Raji (cell line): ENCODE measurements around the gene POLR3A.

Experiments used
- POLR2A ChIP-seq: IDR thresholded peaks from 2 replicates; pipeline ENCODE4 v1.6.1; 2011; ENCODE audit warnings: low read depth, low read length, control low read depth; ENCODE audit not compliant: insufficient read depth

POLR3A gene

DNA sequence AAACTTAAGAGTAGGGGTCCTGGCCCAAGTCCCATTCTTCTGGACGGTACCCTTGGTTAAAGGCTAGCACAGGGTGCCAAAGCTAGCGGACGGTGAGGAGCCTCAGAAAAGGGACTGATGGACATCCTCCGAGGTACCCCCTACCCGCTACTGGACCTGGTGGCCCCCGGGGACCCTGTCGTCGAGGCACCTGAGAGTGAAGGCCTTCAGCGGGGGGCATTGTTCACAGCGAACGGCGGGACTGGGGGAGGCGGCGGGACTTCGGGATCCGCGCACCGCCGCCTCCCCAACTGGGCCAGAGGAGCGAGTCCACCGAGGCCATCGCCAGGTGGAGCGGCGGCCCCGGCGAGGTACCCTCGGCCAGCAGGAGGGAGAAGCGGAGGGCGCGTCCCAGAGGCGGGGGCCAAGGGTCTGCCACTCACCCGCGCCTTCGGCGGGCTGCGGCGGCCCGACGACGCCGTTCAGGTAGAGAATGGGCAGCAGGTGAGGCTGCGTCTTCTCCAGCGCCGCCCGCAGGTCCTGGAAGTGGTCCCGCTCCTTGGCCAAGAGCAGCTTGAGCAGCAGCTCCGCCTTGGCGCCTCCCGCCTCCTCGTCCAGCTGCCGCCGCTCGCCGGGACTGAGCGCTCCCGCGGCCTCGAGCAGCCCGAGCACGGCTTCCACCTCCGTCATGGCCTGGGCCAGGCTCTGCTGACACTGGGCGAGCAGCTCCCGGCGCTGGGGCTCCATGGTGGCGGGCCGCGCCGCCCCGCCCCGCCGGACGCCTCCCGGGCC lies 103.3 kb downstream of the POLR3A start:
- TF ChIP-seq POLR2A, result no peak

DNA sequence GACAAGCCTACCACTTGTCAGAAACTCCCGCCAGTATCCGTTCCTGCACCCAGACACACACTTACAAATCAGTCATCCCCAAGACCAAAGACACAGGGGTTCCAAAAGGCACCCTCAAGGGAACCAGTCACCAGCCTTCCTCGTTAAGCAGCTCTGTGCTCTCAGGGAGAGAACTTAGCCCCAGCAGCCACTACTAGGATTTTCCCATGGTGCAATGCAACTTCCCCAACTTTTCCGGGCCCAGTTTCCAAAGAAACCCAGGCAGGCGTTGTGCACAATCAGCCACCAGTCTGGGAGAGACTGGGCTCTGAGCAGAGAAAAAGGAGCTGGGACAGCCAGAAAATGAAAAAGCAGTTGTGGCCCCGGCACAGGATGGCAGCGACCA lies 103.9 kb downstream of the POLR3A start:
- TF ChIP-seq POLR2A, result no peak

DNA sequence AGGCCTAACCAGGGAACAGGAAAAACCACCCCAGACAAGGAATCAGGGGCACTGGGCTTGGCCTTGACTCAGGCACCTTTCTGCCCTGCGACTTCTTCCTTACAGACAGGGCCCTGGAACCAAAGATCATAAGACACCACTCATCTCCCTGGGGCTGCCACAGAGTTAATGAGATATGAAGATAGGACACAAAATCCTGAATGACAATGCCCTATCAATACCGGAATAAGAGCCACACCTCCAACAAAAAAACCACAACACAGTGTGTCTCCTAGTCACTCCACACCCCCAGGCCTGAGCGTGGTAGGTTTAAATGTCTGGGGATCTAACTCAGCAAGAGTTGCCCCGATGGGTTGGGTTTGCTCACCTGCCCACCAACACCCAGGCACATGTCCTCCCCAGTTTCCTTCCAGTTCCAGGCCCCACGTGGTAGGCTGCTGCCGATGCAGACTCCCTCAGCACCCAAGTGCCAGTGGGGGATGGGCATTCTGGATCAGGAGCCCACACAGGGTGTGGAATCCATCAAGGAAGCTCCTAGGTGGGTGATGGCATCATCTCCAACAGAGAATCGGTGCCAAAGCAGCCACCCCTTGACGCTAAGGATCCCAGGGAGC lies 106.6 kb downstream of the POLR3A start:
- no peak for TF ChIP-seq POLR2A

DNA sequence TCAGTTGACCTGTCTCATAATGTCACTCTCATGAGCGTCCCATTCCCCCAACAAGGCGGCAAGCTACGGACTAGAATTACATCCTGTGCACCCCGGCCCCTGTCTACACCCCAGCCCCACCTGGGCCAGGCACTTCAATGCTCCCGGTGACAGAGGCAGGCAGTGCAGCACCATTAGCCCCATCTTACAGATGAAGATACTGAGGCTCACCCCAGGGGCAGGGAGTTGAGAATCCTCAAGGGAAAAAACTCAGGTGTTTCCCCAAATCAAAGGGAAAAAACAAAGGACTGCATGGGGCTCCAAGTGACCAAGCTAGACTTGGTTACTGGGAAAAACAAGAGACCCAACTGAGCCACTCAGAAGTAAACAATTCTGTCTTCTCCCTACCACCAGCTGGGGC lies 107.3 kb downstream of the POLR3A start:
- no peak for TF ChIP-seq POLR2A

DNA sequence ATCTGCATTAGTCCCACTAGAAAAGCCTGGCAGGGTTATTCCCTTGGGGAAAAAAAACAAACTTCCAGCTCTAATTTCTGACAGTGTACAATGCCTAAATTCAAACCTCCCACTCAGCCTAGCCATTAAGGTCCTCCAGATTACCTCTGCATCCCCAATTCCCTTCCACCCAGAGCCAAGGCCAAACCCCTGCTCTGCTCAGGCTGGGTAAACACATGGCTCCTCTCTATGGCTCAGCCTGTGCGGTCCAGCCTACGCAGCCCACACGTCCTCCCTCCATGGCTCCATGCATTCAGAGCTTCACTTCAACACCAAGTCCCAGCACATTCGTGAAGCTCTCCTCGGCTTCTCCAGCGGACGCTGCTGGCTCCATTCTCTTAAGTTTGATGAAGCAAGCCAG lies 107.9 kb downstream of the POLR3A start:
- TF ChIP-seq POLR2A, result no peak

DNA sequence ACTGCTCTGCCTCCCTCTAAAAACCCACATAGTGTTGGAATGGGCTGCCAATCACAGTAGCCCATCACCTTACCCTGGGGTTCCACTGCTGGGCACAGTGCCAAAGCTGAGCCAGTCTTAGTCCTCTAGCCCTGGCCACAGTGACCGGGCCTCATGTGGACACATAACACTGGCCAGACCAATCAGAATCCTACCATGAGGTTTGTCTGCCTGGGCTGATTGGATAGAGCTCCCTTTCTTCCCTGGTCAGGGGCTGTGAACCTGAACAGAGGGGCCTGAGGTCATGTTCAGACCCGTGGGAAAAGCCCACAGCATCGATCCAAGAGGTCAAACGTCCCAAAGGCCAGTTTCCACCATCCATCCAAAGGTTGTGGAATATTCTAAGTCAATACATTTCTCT lies 108.8 kb downstream of the POLR3A start:
- TF ChIP-seq POLR2A, result no peak

DNA sequence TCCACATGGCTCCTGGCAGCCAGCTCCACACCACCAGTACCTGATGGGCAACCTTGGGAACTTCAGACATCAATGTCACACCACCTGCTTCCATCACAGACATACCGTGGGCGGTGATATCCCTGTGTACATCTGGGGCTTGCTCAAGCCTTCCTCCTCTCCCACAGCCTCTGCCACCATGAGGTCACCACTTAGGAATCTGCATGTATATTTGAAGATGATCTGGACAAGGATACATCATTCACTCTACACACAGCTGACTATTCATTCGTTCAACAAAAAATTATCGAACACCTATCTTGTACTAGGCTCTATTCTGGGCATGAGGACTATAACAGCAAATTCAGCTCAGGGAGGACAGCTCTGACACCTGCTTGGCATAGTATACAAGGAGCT lies 109.6 kb downstream of the POLR3A start:
- TF ChIP-seq POLR2A, result no peak
